IMR-90 (cell line): ENCODE data around the gene LTBP1.

Experiments used
- CTCF ChIP-seq: conservative IDR thresholded peaks from 2 replicates; pipeline ENCODE4 v1.5.1; 2012; ENCODE audit warnings: mild to moderate bottlenecking, low read depth, low read length, improper control_type of control experiment
- SMC3 ChIP-seq: fragments of 150-350 bp; IDR thresholded peaks from 2 replicates; pipeline ENCODE4 v1.6.1; 2016; ENCODE audit warnings: low read depth, mild to moderate bottlenecking, antibody characterized with exemption, low read length, moderate library complexity
- TF ChIP-seq, protein P1 (sequence below): fragments of 150-350 bp; IDR thresholded peaks from 2 replicates; pipeline ENCODE4 v1.6.1; 2017; ENCODE audit warnings: mild to moderate bottlenecking, antibody characterized with exemption, low read length, low read depth

DNA sequence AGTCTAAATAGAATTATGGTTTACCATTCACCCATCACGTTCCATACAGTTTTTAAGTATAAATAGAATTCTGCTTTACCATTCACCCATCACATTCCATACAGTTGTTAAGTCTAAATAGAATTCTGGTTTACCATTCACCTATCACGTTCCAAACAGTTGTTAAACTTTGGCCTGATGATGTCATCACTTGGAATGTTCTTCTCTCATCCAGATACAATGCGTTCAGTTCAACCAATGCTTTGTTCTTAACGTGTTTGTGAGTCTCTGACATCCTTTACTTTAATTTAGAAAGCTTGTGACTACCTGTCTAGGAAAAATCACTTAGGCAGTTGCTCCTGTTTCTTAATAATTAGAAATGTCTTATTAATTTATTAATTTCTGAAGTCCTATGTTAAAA lies 293.4 kb downstream of the LTBP1 start:
- no peak for TF ChIP-seq CTCF
- no peak for TF ChIP-seq SMC3
- TF ChIP-seq, protein P1, sequence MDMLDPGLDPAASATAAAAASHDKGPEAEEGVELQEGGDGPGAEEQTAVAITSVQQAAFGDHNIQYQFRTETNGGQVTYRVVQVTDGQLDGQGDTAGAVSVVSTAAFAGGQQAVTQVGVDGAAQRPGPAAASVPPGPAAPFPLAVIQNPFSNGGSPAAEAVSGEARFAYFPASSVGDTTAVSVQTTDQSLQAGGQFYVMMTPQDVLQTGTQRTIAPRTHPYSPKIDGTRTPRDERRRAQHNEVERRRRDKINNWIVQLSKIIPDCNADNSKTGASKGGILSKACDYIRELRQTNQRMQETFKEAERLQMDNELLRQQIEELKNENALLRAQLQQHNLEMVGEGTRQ: no peak
